A673 (cell line): ENCODE data around the gene TSPAN13. TPM values are rescaled to one million over a fixed set of nuclear protein-coding genes. Genes with fewer than 3 reads are reported as not detected.

ENCODE experiments used
- BruUV-seq: library from RNA; stranded (reverse); fragments of 400-500 nt; replicated peaks from 2 replicates; lab custom pipeline; 2021; lab: Mats Ljungman, UMichigan
- CTCF ChIA-PET: fragments of 300-600 bp; sonication (Branson Sonifier 250); formaldehyde crosslinking; loops from one replicate; lab custom pipeline; 2022; ENCODE audit warnings: antibody characterized with exemption; lab: Charles Lee
- POLR2A ChIA-PET: fragments of 300-600 bp; sonication (Branson Sonifier 250); formaldehyde crosslinking; loops from one replicate; lab custom pipeline; 2022; ENCODE audit warnings: antibody characterized with exemption; ENCODE audit not compliant: low non-redundant PET; lab: Charles Lee
- DNase-seq: peaks from one replicate; pipeline ENCODE4 v3.0.0-alpha.2; 2015; ENCODE audit warnings: low spot score
- H3K27ac ChIP-seq: fragments of 200-600 bp; sonication (generic); 2 replicates; pipeline ENCODE4 v1.5.1; 2016; ENCODE audit warnings: mixed run types, low read depth, mild to moderate bottlenecking, mixed read lengths, antibody characterized with exemption, low read length; ENCODE audit not compliant: poor library complexity, severe bottlenecking
- H3K27me3 ChIP-seq: fragments of 200-600 bp; sonication (generic); replicated peaks from 2 replicates; pipeline ENCODE4 v1.6.1; 2017; ENCODE audit warnings: mixed run types, low read depth, mild to moderate bottlenecking, mixed read lengths, antibody characterized with exemption, low read length; ENCODE audit not compliant: insufficient read depth, poor library complexity
- H3K36me3 ChIP-seq: fragments of 200-600 bp; sonication (generic); 2 replicates; pipeline ENCODE4 v1.6.1; 2016; ENCODE audit warnings: mixed run types, mild to moderate bottlenecking, mixed read lengths, antibody characterized with exemption, low read length; ENCODE audit not compliant: insufficient read depth, poor library complexity, severe bottlenecking
- H3K4me1 ChIP-seq: fragments of 200-600 bp; sonication (generic); 2 replicates; pipeline ENCODE4 v1.6.1; 2017; ENCODE audit warnings: mixed run types, mild to moderate bottlenecking, mixed read lengths, antibody characterized with exemption, low read length; ENCODE audit not compliant: insufficient read depth, poor library complexity, severe bottlenecking
- H3K4me3 ChIP-seq: fragments of 200-600 bp; sonication (generic); 2 replicates; pipeline ENCODE4 v1.5.1; 2016; ENCODE audit warnings: low read depth, mixed run types, mild to moderate bottlenecking, mixed read lengths, low read length; ENCODE audit not compliant: poor library complexity, severe bottlenecking
- H3K9me3 ChIP-seq: fragments of 200-600 bp; sonication (generic); 2 replicates; pipeline ENCODE4 v1.6.1; 2016; ENCODE audit warnings: mixed run types, low read depth, mild to moderate bottlenecking, mixed read lengths, antibody characterized with exemption, low read length; ENCODE audit not compliant: poor library complexity, severe bottlenecking
- EZH2 ChIP-seq: fragments of 200-600 bp; sonication (generic); IDR thresholded peaks from 2 replicates; pipeline ENCODE4 v1.6.1; 2017; ENCODE audit warnings: borderline replicate concordance, low read depth, mild to moderate bottlenecking, mixed read lengths, antibody characterized with exemption, low read length; ENCODE audit not compliant: poor library complexity, severe bottlenecking
- intact Hi-C: fragments of 100-400 bp; cut with micrococcal nuclease; formaldehyde crosslinking; loops from one replicate; pipeline ENCODE4 v1.10.0; 2022; ENCODE audit not compliant: unreplicated experiment
- total RNA-seq: library from RNA; stranded (reverse); gene quantifications from 2 replicates; pipeline ENCODE4 v1.2.3, GENCODE V29; 2021
- TF ChIP-seq, protein P1 (sequence below): fragments of 300-800, 200-600 bp; sonication (generic); conservative IDR thresholded peaks from 2 replicates; pipeline ENCODE4 v1.5.1; 2017; ENCODE audit warnings: low read depth, mild to moderate bottlenecking, antibody characterized with exemption, low read length, moderate library complexity, mixed read lengths

The TSPAN13 gene
- total RNA-seq, 1 experiment from 2014 or later, result 157 TPM

DNA sequence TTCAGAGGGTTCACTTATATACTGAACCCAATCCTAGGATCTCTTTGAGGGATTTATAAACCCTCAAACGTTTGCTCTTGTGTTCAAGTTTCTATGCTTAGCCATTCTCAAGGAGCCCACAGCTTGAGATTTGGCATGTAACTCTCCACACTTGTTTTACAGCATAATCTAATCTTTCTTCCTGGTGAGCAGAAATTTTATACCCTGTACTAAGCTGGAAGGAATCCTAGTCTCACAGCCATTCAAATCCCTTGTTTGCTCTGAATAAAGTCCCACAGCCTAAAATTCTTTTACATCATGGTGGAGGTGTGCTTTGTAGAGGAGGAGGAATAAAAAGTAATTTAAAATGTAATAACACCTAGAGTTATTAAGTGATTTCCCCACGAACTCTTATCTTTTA lies 56.6 kb downstream of the TSPAN13 start:
- ChIA-PET POLR2A (no interaction called here), CTCF (no interaction called here)
- Histone ChIP-seq H3K9me3 (no peaks in the 10 kb centered on the region), H3K27ac (no peak overlapping the region), H3K4me3 (no peak overlapping the region), H3K27me3 (no peaks in the 10 kb centered on the region), H3K36me3 (no peaks in the 10 kb centered on the region), H3K4me1 (peaks cover 30% of the 10 kb centered on the region)
- TF ChIP-seq, protein P1, sequence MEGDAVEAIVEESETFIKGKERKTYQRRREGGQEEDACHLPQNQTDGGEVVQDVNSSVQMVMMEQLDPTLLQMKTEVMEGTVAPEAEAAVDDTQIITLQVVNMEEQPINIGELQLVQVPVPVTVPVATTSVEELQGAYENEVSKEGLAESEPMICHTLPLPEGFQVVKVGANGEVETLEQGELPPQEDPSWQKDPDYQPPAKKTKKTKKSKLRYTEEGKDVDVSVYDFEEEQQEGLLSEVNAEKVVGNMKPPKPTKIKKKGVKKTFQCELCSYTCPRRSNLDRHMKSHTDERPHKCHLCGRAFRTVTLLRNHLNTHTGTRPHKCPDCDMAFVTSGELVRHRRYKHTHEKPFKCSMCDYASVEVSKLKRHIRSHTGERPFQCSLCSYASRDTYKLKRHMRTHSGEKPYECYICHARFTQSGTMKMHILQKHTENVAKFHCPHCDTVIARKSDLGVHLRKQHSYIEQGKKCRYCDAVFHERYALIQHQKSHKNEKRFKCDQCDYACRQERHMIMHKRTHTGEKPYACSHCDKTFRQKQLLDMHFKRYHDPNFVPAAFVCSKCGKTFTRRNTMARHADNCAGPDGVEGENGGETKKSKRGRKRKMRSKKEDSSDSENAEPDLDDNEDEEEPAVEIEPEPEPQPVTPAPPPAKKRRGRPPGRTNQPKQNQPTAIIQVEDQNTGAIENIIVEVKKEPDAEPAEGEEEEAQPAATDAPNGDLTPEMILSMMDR, result no peak
- no peak for TF ChIP-seq EZH2
- peak; percentile 12 for DNase-seq
- BruUV-seq, result no TSS peak
- intact Hi-C loops, result no loop called here

DNA sequence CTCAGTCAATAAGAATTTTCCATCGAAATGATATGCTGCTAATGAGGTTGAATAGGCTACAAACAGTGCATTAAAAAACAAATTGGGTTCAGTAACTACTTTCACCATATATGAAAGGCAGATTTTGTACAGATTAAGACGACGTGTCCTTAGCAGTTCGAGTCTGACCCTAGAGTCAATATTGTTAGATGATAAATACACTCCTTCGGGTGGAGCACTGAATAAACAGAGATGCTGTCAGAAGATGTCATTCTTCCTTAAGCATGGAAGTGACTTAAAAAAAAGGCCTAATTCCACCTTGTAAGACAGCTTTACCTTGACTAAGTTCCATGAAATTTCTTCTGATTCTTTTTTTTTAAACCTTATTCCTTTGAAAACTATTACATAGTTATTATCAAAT lies 57.0 kb downstream of the TSPAN13 start:
- intact Hi-C loops, result no loop called here
- CTCF ChIA-PET, result no interaction called here

DNA sequence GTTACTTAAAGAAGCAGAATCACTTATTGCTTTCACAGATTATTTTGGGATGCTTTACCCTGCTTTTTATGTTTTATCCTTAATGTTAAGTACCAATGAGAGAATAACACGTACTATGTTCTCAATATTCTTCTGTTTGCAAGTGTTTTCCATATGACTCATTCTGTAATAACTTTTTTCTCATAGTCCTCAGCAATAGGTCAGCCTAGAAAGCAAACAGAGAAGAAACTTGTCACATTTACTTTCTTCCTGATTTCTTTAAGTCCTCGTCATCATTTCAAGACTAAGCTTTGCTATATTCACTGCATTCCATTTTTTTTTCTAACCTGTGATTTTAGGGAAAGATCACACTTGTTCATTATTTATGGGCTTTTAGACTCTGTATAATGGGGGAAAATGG lies 58.0 kb downstream of the TSPAN13 start:
- Histone ChIP-seq H3K36me3 (no peaks in the 10 kb centered on the region), H3K4me3 (no peak overlapping the region), H3K27me3 (no peaks in the 10 kb centered on the region), H3K27ac (no peak overlapping the region), H3K4me1 (peaks cover 30% of the 10 kb centered on the region), H3K9me3 (no peaks in the 10 kb centered on the region)
- intact Hi-C loops, result no loop called here
- ChIA-PET CTCF (no interaction called here), POLR2A (no interaction called here)
- BruUV-seq, result no TSS peak
- no peak for TF ChIP-seq EZH2
- TF ChIP-seq, protein P1, result no peak
- DNase-seq, result no peak

More for the DNA sequence above, 57.0 kb downstream of the TSPAN13 start:
- Histone ChIP-seq H3K9me3 (no peaks in the 10 kb centered on the region), H3K4me3 (no peak overlapping the region), H3K4me1 (peaks cover 30% of the 10 kb centered on the region), H3K27me3 (no peaks in the 10 kb centered on the region), H3K27ac (no peak overlapping the region), H3K36me3 (no peaks in the 10 kb centered on the region)
- POLR2A ChIA-PET, result no interaction called here
- no peak for DNase-seq
- TF ChIP-seq, protein P1, result no peak
- no peak for TF ChIP-seq EZH2
- no TSS peak for BruUV-seq
